Measurements from ENCODE around the gene ATP6V0D1.

DNA sequence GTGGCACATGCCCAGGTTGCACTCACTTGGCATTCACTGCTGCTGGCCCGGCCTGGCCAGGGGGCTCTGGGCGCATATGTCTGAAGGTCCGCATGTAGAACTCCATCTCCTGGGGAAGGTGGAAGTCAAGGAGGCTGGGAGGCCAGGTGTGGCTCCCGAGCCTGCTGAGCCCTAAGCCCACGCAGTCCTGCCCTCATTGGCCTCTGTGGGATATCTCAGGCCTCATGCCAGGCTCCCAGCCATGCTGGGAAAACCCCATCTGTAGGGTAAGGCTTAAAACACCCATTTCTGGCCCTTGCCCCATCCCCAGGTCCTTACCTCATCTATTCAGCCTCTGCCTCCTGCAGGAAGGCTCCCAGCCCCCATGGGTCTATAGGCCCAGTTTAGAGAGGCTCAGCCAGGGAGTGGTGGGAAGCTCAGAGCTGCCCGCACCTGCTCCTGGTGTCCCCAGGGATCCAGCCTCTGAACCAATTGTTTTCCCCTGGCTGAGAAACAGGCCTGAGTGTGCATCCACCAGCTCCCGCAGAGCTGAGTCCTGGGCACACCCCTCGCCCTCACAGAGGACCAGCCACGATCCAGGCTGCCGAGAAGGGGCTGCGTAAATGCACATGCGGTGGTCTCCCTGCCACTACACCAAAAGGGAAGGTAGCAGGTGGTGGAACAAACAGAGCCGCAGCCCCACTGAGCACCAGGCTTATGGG lies 85.3 kb downstream of the ATP6V0D1 start:
- TF ChIP-seq, protein P1, sequence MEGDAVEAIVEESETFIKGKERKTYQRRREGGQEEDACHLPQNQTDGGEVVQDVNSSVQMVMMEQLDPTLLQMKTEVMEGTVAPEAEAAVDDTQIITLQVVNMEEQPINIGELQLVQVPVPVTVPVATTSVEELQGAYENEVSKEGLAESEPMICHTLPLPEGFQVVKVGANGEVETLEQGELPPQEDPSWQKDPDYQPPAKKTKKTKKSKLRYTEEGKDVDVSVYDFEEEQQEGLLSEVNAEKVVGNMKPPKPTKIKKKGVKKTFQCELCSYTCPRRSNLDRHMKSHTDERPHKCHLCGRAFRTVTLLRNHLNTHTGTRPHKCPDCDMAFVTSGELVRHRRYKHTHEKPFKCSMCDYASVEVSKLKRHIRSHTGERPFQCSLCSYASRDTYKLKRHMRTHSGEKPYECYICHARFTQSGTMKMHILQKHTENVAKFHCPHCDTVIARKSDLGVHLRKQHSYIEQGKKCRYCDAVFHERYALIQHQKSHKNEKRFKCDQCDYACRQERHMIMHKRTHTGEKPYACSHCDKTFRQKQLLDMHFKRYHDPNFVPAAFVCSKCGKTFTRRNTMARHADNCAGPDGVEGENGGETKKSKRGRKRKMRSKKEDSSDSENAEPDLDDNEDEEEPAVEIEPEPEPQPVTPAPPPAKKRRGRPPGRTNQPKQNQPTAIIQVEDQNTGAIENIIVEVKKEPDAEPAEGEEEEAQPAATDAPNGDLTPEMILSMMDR (conservative IDR thresholded peaks at IDR 0.05 in 1 of 2, IDR thresholded peaks at IDR 0.05 in 1 of 2; ENCODE audit: extremely low read depth in 1 of 2, insufficient read depth in 1 of 2, low read depth in 1 of 2, low read length in 2 of 2): no peak
- no peak for TF ChIP-seq EZH2 (IDR thresholded peaks at IDR 0.05; ENCODE audit: borderline replicate concordance, low read length)

Measured in mammary epithelial cell (primary cell).